ENCODE data around the gene IL1RL2.

IL1RL2 gene

GRCh38 chr2:102158011-102158755 lies 28.6 kb upstream of the IL1RL2 start:
- no peaks in the 10 kb centered on the region for H4K20me1 ChIP-seq (ENCODE audit: insufficient read depth, low read length)
- TF ChIP-seq EZH2 (optimal IDR thresholded peaks at IDR 0.05; ENCODE audit: low read depth, low read length) (no peak), EZH2phosphoT487 (IDR thresholded peaks at IDR 0.05; ENCODE audit: low read length) (no peak)
- TF ChIP-seq, protein P1, sequence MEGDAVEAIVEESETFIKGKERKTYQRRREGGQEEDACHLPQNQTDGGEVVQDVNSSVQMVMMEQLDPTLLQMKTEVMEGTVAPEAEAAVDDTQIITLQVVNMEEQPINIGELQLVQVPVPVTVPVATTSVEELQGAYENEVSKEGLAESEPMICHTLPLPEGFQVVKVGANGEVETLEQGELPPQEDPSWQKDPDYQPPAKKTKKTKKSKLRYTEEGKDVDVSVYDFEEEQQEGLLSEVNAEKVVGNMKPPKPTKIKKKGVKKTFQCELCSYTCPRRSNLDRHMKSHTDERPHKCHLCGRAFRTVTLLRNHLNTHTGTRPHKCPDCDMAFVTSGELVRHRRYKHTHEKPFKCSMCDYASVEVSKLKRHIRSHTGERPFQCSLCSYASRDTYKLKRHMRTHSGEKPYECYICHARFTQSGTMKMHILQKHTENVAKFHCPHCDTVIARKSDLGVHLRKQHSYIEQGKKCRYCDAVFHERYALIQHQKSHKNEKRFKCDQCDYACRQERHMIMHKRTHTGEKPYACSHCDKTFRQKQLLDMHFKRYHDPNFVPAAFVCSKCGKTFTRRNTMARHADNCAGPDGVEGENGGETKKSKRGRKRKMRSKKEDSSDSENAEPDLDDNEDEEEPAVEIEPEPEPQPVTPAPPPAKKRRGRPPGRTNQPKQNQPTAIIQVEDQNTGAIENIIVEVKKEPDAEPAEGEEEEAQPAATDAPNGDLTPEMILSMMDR (IDR thresholded peaks at IDR 0.05; ENCODE audit: low read length), result no peak
- no peaks in the 10 kb centered on the region for H3K9me3 ChIP-seq (replicated peaks; ENCODE audit: insufficient read depth, low read length)
- H2AFZ ChIP-seq (ENCODE audit: low read length), result no peak overlapping the region
- H3K9ac ChIP-seq (ENCODE audit: low read length), result no peak overlapping the region
- no peaks in the 10 kb centered on the region for H3K27me3 ChIP-seq (replicated peaks; ENCODE audit: insufficient read depth, low read length)
- H3K36me3 ChIP-seq (replicated peaks; ENCODE audit: insufficient read depth, low read length), result no peaks in the 10 kb centered on the region
- no peak for DNase-seq
- no peaks in the 10 kb centered on the region for H3K79me2 ChIP-seq (ENCODE audit: low read length)
- no peaks in the 10 kb centered on the region for H3K4me1 ChIP-seq (ENCODE audit: low read length)
- H3F3A ChIP-seq (ENCODE audit: insufficient read depth, low read length), result no peaks in the 10 kb centered on the region
- no peak overlapping the region for H3K4me2 ChIP-seq (ENCODE audit: low read depth, low read length)
- H3K27ac ChIP-seq (ENCODE audit: low read length), result no peak overlapping the region
- H3K9me2 ChIP-seq (replicated peaks; ENCODE audit: insufficient read depth, low read length), result no peaks in the 10 kb centered on the region
- no peak overlapping the region for H3K4me3 ChIP-seq (ENCODE audit: low read length)

DNA sequence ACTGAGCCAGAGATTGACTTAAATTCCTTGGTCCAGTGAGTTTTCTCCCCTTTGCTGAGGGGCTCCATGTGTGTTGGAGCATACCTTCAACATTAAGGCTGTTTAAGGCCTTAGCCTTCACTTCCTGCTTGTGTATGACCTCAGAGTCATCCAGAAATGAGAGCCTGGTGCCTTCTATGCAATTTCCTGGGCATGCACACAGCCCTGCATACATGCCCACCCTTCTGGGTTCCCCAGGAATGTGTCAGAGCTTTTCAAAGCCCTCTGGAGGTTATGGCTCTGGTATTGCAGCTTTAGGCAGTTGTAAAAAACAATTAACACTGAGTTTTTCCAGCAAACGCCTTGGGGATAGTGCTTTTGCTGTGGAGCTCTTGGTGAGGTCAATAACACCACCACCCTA lies 27.5 kb upstream of the IL1RL2 start:
- Histone ChIP-seq H3K4me3 (ENCODE audit: low read length) (no peak overlapping the region), H4K20me1 (ENCODE audit: insufficient read depth, low read length) (no peaks in the 10 kb centered on the region), H3K4me2 (ENCODE audit: low read depth, low read length) (no peak overlapping the region), H3K79me2 (ENCODE audit: low read length) (no peaks in the 10 kb centered on the region), H3K9ac (ENCODE audit: low read length) (no peak overlapping the region), H3K36me3 (replicated peaks; ENCODE audit: insufficient read depth, low read length) (no peaks in the 10 kb centered on the region), H3K27ac (ENCODE audit: low read length) (no peak overlapping the region), H2AFZ (ENCODE audit: low read length) (no peak overlapping the region), H3K9me2 (replicated peaks; ENCODE audit: insufficient read depth, low read length) (no peaks in the 10 kb centered on the region), H3K27me3 (replicated peaks; ENCODE audit: insufficient read depth, low read length) (no peaks in the 10 kb centered on the region), H3K4me1 (ENCODE audit: low read length) (no peaks in the 10 kb centered on the region), H3K9me3 (replicated peaks; ENCODE audit: insufficient read depth, low read length) (no peaks in the 10 kb centered on the region), H3F3A (ENCODE audit: insufficient read depth, low read length) (no peaks in the 10 kb centered on the region)
- TF ChIP-seq EZH2 (optimal IDR thresholded peaks at IDR 0.05; ENCODE audit: low read depth, low read length) (no peak), EZH2phosphoT487 (IDR thresholded peaks at IDR 0.05; ENCODE audit: low read length) (no peak)
- TF ChIP-seq, protein P1 (IDR thresholded peaks at IDR 0.05; ENCODE audit: low read length), result no peak
- no peak for DNase-seq

GRCh38 chr2:102166189-102166845 lies 20.5 kb upstream of the IL1RL2 start:
- no peak for DNase-seq
- H2AFZ ChIP-seq (ENCODE audit: low read length), result no peak overlapping the region
- H3K79me2 ChIP-seq (ENCODE audit: low read length), result no peaks in the 10 kb centered on the region

More at GRCh38 chr2:102166189-102166845, 20.5 kb upstream of the IL1RL2 start:
- no peaks in the 10 kb centered on the region for H4K20me1 ChIP-seq (ENCODE audit: insufficient read depth, low read length)
- H3K9me2 ChIP-seq (replicated peaks; ENCODE audit: insufficient read depth, low read length), result no peaks in the 10 kb centered on the region
- H3K4me2 ChIP-seq (ENCODE audit: low read depth, low read length), result no peak overlapping the region
- H3K36me3 ChIP-seq (replicated peaks; ENCODE audit: insufficient read depth, low read length), result no peaks in the 10 kb centered on the region
- H3K27ac ChIP-seq (ENCODE audit: low read length), result no peak overlapping the region
- no peak overlapping the region for H3K9ac ChIP-seq (ENCODE audit: low read length)
- H3K4me1 ChIP-seq (ENCODE audit: low read length), result no peaks in the 10 kb centered on the region
- H3K4me3 ChIP-seq (ENCODE audit: low read length), result no peak overlapping the region
- TF ChIP-seq, protein P1 (IDR thresholded peaks at IDR 0.05; ENCODE audit: low read length), result no peak
- TF ChIP-seq EZH2phosphoT487 (IDR thresholded peaks at IDR 0.05; ENCODE audit: low read length) (no peak), EZH2 (optimal IDR thresholded peaks at IDR 0.05; ENCODE audit: low read depth, low read length) (no peak)
- no peaks in the 10 kb centered on the region for H3K9me3 ChIP-seq (replicated peaks; ENCODE audit: insufficient read depth, low read length)
- no peaks in the 10 kb centered on the region for H3F3A ChIP-seq (ENCODE audit: insufficient read depth, low read length)
- H3K27me3 ChIP-seq (replicated peaks; ENCODE audit: insufficient read depth, low read length), result no peaks in the 10 kb centered on the region
